HG03103 (cell line): ENCODE data around the gene PIBF1.
"Not testable (repeated sequence)": the region's sequence is repeated elsewhere in the genome, so short reads cannot be mapped to it uniquely, and the experiment has no call there.

ENCODE experiments used
- ATAC-seq: cut with Tn5 transposase; IDR thresholded peaks from one replicate; pipeline ENCODE4 v1.9.1; 2021; ENCODE audit warnings: low read depth; ENCODE audit not compliant: unreplicated experiment

PIBF1 gene

GRCh38 chr13:73000027-73000674, 218.2 kb downstream of the PIBF1 start:
- ATAC-seq, result peak; percentile 86

- no peak for ATAC-seq
Observed at GRCh38 chr13:73001971-73002370, 220.0 kb downstream of the PIBF1 start.

GRCh38 chr13:73011751-73012150, 229.8 kb downstream of the PIBF1 start:
- ATAC-seq, result no peak

- no peak for ATAC-seq
Observed at GRCh38 chr13:73015805-73016204, 233.9 kb downstream of the PIBF1 start.

- ATAC-seq, result no peak
Observed at GRCh38 chr13:73018336-73018735, 236.4 kb downstream of the PIBF1 start.

GRCh38 chr13:73025217-73026012, 243.5 kb downstream of the PIBF1 start:
- ATAC-seq, result no peak

GRCh38 chr13:73034901-73035300, 253.0 kb downstream of the PIBF1 start:
- ATAC-seq, result no peak

GRCh38 chr13:73035660-73036059, 253.7 kb downstream of the PIBF1 start:
- ATAC-seq, result no peak

GRCh38 chr13:73036566-73036965, 254.6 kb downstream of the PIBF1 start:
- ATAC-seq, result no peak

GRCh38 chr13:73038064-73038463, 256.1 kb downstream of the PIBF1 start:
- ATAC-seq, result no peak

- ATAC-seq, result no peak
Observed at GRCh38 chr13:73039201-73040108, 257.5 kb downstream of the PIBF1 start.

- no peak for ATAC-seq
Observed at GRCh38 chr13:73040484-73040883, 258.6 kb downstream of the PIBF1 start.

GRCh38 chr13:73040968-73041596, 259.1 kb downstream of the PIBF1 start:
- ATAC-seq, result no peak

- ATAC-seq, result no peak
Observed at GRCh38 chr13:73045031-73045430, 263.1 kb downstream of the PIBF1 start.

GRCh38 chr13:73048615-73049014, 266.7 kb downstream of the PIBF1 start:
- ATAC-seq, result not testable (repeated sequence)

- no peak for ATAC-seq
Observed at GRCh38 chr13:73054712-73055111, 272.8 kb downstream of the PIBF1 start.

- ATAC-seq, result no peak
Observed at GRCh38 chr13:73055813-73056564, 274.1 kb downstream of the PIBF1 start.

GRCh38 chr13:73056565-73056962, 274.6 kb downstream of the PIBF1 start:
- ATAC-seq, result no peak

- ATAC-seq, result no peak
Observed at GRCh38 chr13:73057284-73058063, 275.5 kb downstream of the PIBF1 start.
